Measurements from ENCODE around the gene SEZ6. TPM values are rescaled to one million over a fixed set of nuclear protein-coding genes. Genes with fewer than 3 reads are reported as not detected.

The SEZ6 gene
- total and polyA plus RNA-seq, 10 of the 15 experiments (the other 5 are each of a cell fraction or from before 2014, with no cell fraction given), result 0.05 to 0.87 (median 0.17) TPM; not detected in 4

- TF ChIP-seq REST (IDR thresholded peaks at IDR 0.05; ENCODE audit: low read depth, low read length) (no peak), BHLHE40 (IDR thresholded peaks at IDR 0.05; ENCODE audit: borderline replicate concordance in 1 of 2, low read depth in 2 of 2, low read length in 1 of 2) (peak; percentile 85 to 93), ZNF687 (IDR thresholded peaks at IDR 0.05) (peak; percentile 70), SPI1 (IDR thresholded peaks at IDR 0.05; ENCODE audit: borderline replicate concordance, insufficient read depth, low read depth, low read length) (peak; percentile 59; the same call in 1 of the 2 replicates), EGR1 (IDR thresholded peaks at IDR 0.05; ENCODE audit: borderline replicate concordance in 1 of 2, low read depth in 2 of 2, low read length in 2 of 2) (0 out of 3 replicates have a peak, but pooled peaks of 1 of the 2 experiments have one; percentile 2), HCFC1 (IDR thresholded peaks at IDR 0.05; ENCODE audit: low read length) (no peak), PBX3 (IDR thresholded peaks at IDR 0.05; ENCODE audit: insufficient replicate concordance, low read depth, low read length) (no peak), MEF2A (IDR thresholded peaks at IDR 0.05; ENCODE audit: insufficient read depth, low read depth, low read length) (0 out of 2 replicates have a peak, but pooled peaks have one; percentile 3)
Measured at GRCh38 chr17:28982131-28982793, 23.6 kb downstream of the SEZ6 start (continued).

Data from GM12878 (cell line).